Glomerular endothelial cell (primary cell): Measurements from ENCODE around the gene RASAL1. TPM values are rescaled to one million over a fixed set of nuclear protein-coding genes. Genes with fewer than 3 reads are reported as not detected.

Experiments used
- DNase-seq: peaks from one replicate; pipeline ENCODE4 v3.0.0-alpha.2; 2011; ENCODE audit warnings: low read depth, low spot score; ENCODE audit errors: extremely low read depth
- total RNA-seq: library from RNA; depleted of rRNA; stranded (reverse); fragments of >200 nt; gene quantifications from 2 replicates; pipeline ENCODE4 v1.2.3, GENCODE V29; 2015

RASAL1 gene
- total RNA-seq, 1 donor from 2014 or later, result not detected

GRCh38 chr12:113061061-113061694, 74.4 kb downstream of the RASAL1 start:
- no peak for DNase-seq

- no peak for DNase-seq
These were observed 75.1 kb downstream of the RASAL1 start for GRCh38 chr12:113060336-113060960.

GRCh38 chr12:113059071-113059595, 76.4 kb downstream of the RASAL1 start:
- DNase-seq, result no peak

GRCh38 chr12:113058553-113058952, 77.0 kb downstream of the RASAL1 start:
- no peak for DNase-seq

- DNase-seq, result no peak
These were observed 77.7 kb downstream of the RASAL1 start for GRCh38 chr12:113057565-113058485.

GRCh38 chr12:113056631-113057488, 78.7 kb downstream of the RASAL1 start, which contains the start of gene DTX1:
Gene DTX1, plus strand, starts transcription at chr12:113056730. Its CDS starts 1,463 bp downstream, at chr12:113058193.
- DNase-seq, result no peak

- no peak for DNase-seq
These were observed 79.3 kb downstream of the RASAL1 start for GRCh38 chr12:113056381-113056630.

GRCh38 chr12:113055594-113056380, 79.8 kb downstream of the RASAL1 start:
- no peak for DNase-seq

GRCh38 chr12:113054948-113055486, 80.5 kb downstream of the RASAL1 start:
- DNase-seq, result no peak

- no peak for DNase-seq
These were observed 83.2 kb downstream of the RASAL1 start for GRCh38 chr12:113052326-113052725.

GRCh38 chr12:113051759-113052158, 83.8 kb downstream of the RASAL1 start:
- no peak for DNase-seq

GRCh38 chr12:113050795-113051194, 84.8 kb downstream of the RASAL1 start:
- DNase-seq, result no peak

GRCh38 chr12:113049976-113050742, 85.4 kb downstream of the RASAL1 start:
- DNase-seq, result no peak

Other genes with a start within 250 kb of the RASAL1 start
- gene OAS1, start 228.8 kb downstream of the RASAL1 start, total RNA-seq, result 10.9 and 43.6 TPM in 2 replicates
- gene OAS3, start 197.3 kb downstream of the RASAL1 start, total RNA-seq, result 13.6 and 62.9 TPM in 2 replicates
- 35.9 and 80.4 TPM in 2 replicates for gene OAS2, start 157.2 kb downstream of the RASAL1 start, total RNA-seq
- 0.34 and 3.2 TPM in 2 replicates for gene DTX1, start 79.0 kb downstream of the RASAL1 start, total RNA-seq
- not detected in 2 replicates for gene CFAP73, start 14.0 kb upstream of the RASAL1 start, total RNA-seq
- 57.5 and 71.2 TPM in 2 replicates for gene DDX54, start 49.7 kb upstream of the RASAL1 start, total RNA-seq
- 24.3 and 33.0 TPM in 2 replicates for gene RITA1, start 50.0 kb upstream of the RASAL1 start, total RNA-seq
- gene TPCN1, start 85.7 kb upstream of the RASAL1 start, total RNA-seq, result 28.1 and 29.5 TPM in 2 replicates
- 23.7 and 29.1 TPM in 2 replicates for gene SLC8B1, start 199.3 kb upstream of the RASAL1 start, total RNA-seq
- gene PLBD2, start 222.8 kb upstream of the RASAL1 start, total RNA-seq, result 94.9 and 96.5 TPM in 2 replicates